IMR-90 (cell line): ENCODE data around the gene PIGN. TPM values are rescaled to one million over a fixed set of nuclear protein-coding genes. Genes with fewer than 3 reads are reported as not detected.

Experiments used
- ATAC-seq: fragments of 200-7000 bp; cut with Tn5 transposase; 2 replicates; pipeline ENCODE4 v1.9.1; 2020; ENCODE audit warnings: low read depth, mild to moderate bottlenecking, moderate library complexity
- BruUV-seq: library from RNA; stranded (reverse); fragments of 400-500 nt; replicated peaks from 2 replicates; lab custom pipeline; 2021; lab: Mats Ljungman, UMichigan
- CTCF ChIA-PET: fragments of 300-600 bp; formaldehyde crosslinking; extraction: SDS; loops from one replicate; lab custom pipeline; 2021; ENCODE audit warnings: antibody characterized with exemption; lab: Yijun Ruan, JAX
- POLR2A ChIA-PET: fragments of 300-600 bp; sonication (Branson Sonifier 250); formaldehyde crosslinking; loops from one replicate; lab custom pipeline; 2022; ENCODE audit warnings: antibody characterized with exemption; ENCODE audit not compliant: unreplicated experiment; lab: Charles Lee
- DNase-seq: peaks from one replicate; pipeline ENCODE4 v3.0.0; 2013
- H2AFZ ChIP-seq: replicated peaks from 2 replicates; pipeline ENCODE3; 2013; ENCODE audit warnings: low read length, mild to moderate bottlenecking; ENCODE audit not compliant: poor library complexity
- H2AK5ac ChIP-seq: 2 replicates; pipeline ENCODE4 v1.6.1; 2013; ENCODE audit warnings: low read depth, low read length, inconsistent platforms
- H2AK9ac ChIP-seq: replicated peaks from 2 replicates; pipeline ENCODE3; 2013; ENCODE audit warnings: mild to moderate bottlenecking, low read depth, low read length, moderate library complexity; ENCODE audit not compliant: poor library complexity
- H2BK120ac ChIP-seq: 2 replicates; pipeline ENCODE4 v1.6.1; 2013; ENCODE audit warnings: low read depth, low read length, inconsistent platforms
- H2BK15ac ChIP-seq: 3 replicates; pipeline ENCODE4 v1.6.1; 2013; ENCODE audit warnings: low read depth, low read length, inconsistent platforms
- H2BK20ac ChIP-seq: 2 replicates; pipeline ENCODE4 v1.6.1; 2013; ENCODE audit warnings: low read depth, mild to moderate bottlenecking, inconsistent platforms, low read length, moderate library complexity
- H2BK5ac ChIP-seq: 2 replicates; pipeline ENCODE4 v1.6.1; 2013; ENCODE audit warnings: mild to moderate bottlenecking, low read depth, low read length, inconsistent platforms; ENCODE audit not compliant: poor library complexity, severe bottlenecking
- H3K14ac ChIP-seq: replicated peaks from 2 replicates; pipeline ENCODE4 v1.6.1; 2013; ENCODE audit warnings: low read depth, low read length, inconsistent platforms
- H3K18ac ChIP-seq: 2 replicates; pipeline ENCODE4 v1.6.1; 2013; ENCODE audit warnings: low read depth, low read length, control low read depth
- H3K23ac ChIP-seq: 2 replicates; pipeline ENCODE4 v1.6.1; 2013; ENCODE audit warnings: low read depth, low read length, inconsistent platforms
- H3K27ac ChIP-seq: 2 replicates; pipeline ENCODE4 v1.5.1; 2013; ENCODE audit warnings: mild to moderate bottlenecking, control low read depth, low read length; ENCODE audit not compliant: insufficient read depth
- H3K27me3 ChIP-seq: 2 replicates; pipeline ENCODE4 v1.6.1; 2013; ENCODE audit warnings: low read length; ENCODE audit not compliant: control insufficient read depth, insufficient read depth
- H3K36me3 ChIP-seq: 2 replicates; pipeline ENCODE4 v1.6.1; 2013; ENCODE audit warnings: low read length, mixed read lengths; ENCODE audit not compliant: control insufficient read depth, insufficient read depth
- H3K4ac ChIP-seq: 2 replicates; pipeline ENCODE4 v1.6.1; 2013; ENCODE audit warnings: low read depth, low read length, inconsistent platforms
- H3K4me1 ChIP-seq: 2 replicates; pipeline ENCODE4 v1.6.1; 2013; ENCODE audit warnings: low read length, mixed read lengths; ENCODE audit not compliant: control insufficient read depth, insufficient read depth
- H3K4me2 ChIP-seq: 2 replicates; pipeline ENCODE4 v1.6.1; 2013; ENCODE audit warnings: low read depth, mild to moderate bottlenecking, control low read depth, low read length, moderate library complexity
- H3K4me3 ChIP-seq: 2 replicates; pipeline ENCODE4 v1.5.1; 2013; ENCODE audit warnings: low read depth, mild to moderate bottlenecking, control low read depth, low read length, moderate library complexity; ENCODE audit not compliant: insufficient read depth
- H3K56ac ChIP-seq: 2 replicates; pipeline ENCODE4 v1.6.1; 2013; ENCODE audit warnings: low read length, inconsistent platforms; ENCODE audit not compliant: insufficient read depth; ENCODE audit errors: extremely low read depth
- H3K79me1 ChIP-seq, 2 experiments: 2 replicates each; pipeline ENCODE4 v1.6.1; 2013; ENCODE audit warnings: low read length in 2 of 2, inconsistent platforms in 1 of 2, low read depth in 1 of 2
- H3K9ac ChIP-seq: 2 replicates; pipeline ENCODE4 v1.6.1; 2013; ENCODE audit warnings: low read depth, low read length, control low read depth
- H3K9me1 ChIP-seq: 2 replicates; pipeline ENCODE4 v1.6.1; 2013; ENCODE audit warnings: low read length, inconsistent platforms; ENCODE audit not compliant: insufficient read depth
- H3K9me3 ChIP-seq: 2 replicates; pipeline ENCODE4 v1.6.1; 2013; ENCODE audit warnings: low read length; ENCODE audit not compliant: control insufficient read depth, insufficient read depth
- H4K20me1 ChIP-seq: 2 replicates; pipeline ENCODE4 v1.6.1; 2013; ENCODE audit warnings: low read length, inconsistent platforms; ENCODE audit not compliant: insufficient read depth
- H4K5ac ChIP-seq: 2 replicates; pipeline ENCODE4 v1.6.1; 2013; ENCODE audit warnings: mild to moderate bottlenecking, low read depth, low read length, control low read depth
- H4K8ac ChIP-seq, 2 experiments: 2 replicates each; pipeline ENCODE4 v1.6.1; 2013; ENCODE audit warnings: low read depth in 2 of 2, low read length in 2 of 2, control low read depth in 1 of 2, inconsistent platforms in 1 of 2
- H4K91ac ChIP-seq: 2 replicates; pipeline ENCODE4 v1.6.1; 2013; ENCODE audit warnings: low read depth, low read length, inconsistent platforms; ENCODE audit not compliant: insufficient read depth
- ELK1 ChIP-seq: fragments of 150-350 bp; IDR thresholded peaks from 2 replicates; pipeline ENCODE4 v1.6.1; 2016; ENCODE audit warnings: low read depth, mild to moderate bottlenecking, low read length, moderate library complexity, borderline replicate concordance
- FOS ChIP-seq: fragments of 150-350 bp; IDR thresholded peaks from 2 replicates; pipeline ENCODE4 v1.6.1; 2016; ENCODE audit warnings: low read depth, low read length
- WGBS, 2 experiments: methylation state at CpG; one replicate each; pipeline versions ENCODE4 v1.1.5 to v1.1.7; 2013; ENCODE audit warnings: missing lambda C conversion rate in 2 of 2; ENCODE audit not compliant: insufficient read length in 1 of 2; ENCODE audit errors: extremely low coverage in 2 of 2; 5-methylcytosine and 5-hydroxymethylcytosine counted together
- dilution Hi-C: fragments of 300-500 bp; cut with HindIII; formaldehyde crosslinking; loops from one replicate; pipeline ENCODE4 v1.14.3; 2018; ENCODE audit warnings: low sequenced_read_pairs; ENCODE audit not compliant: unreplicated experiment
- in situ Hi-C: fragments of 300-500 bp; cut with MboI; formaldehyde crosslinking; loops from 3 replicates; pipeline ENCODE4 v1.14.3; 2019; ENCODE audit warnings: low sequenced_read_pairs, inconsistent platforms, mixed read lengths
- intact Hi-C: fragments of 100-400 bp; cut with micrococcal nuclease; formaldehyde crosslinking; loops from 2 replicates; pipeline ENCODE4 v1.10.0; 2022
- polyA plus RNA-seq, 3 experiments: library from polyadenylated mRNA; depleted of rRNA; stranded (reverse); fragments of >200 nt; gene quantifications; 2 replicates each; pipeline ENCODE4 v1.2.3, GENCODE V29; 2012; ENCODE audit warnings: low replicate concordance in 1 of 3
- total RNA-seq: library from RNA; depleted of rRNA; stranded (reverse); fragments of >200 nt; gene quantifications from 2 replicates; pipeline ENCODE4 v1.2.3, GENCODE V29; 2012

The PIGN gene
- total and polyA plus RNA-seq, 2 of the 4 experiments (the other 2 are of a cell fraction): 9.0 to 17.9 TPM

DNA sequence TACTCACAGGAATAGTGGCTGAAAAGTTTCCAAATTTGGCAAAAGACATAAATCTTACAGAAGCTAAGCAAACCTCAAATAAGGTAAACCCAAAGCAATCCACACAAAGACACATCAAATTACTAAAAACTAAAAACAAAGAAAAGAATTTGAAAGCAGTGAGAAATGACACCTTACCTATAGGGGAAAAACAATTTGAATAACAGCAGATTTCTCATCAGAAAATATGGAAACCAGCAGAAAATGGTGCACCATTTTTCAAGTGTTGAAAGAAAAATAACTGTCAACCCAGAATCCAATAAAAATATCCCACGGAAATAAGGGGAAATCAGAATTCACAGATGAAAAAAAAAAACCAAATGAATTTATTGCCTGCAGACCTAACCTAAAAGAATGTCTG lies 138.6 kb downstream of the PIGN start:
- no peak overlapping the region for H4K8ac ChIP-seq
- WGBS, 2 experiments: no CpG with 5 or more reads among the region's 1 CpG
- no TSS peak for BruUV-seq

More for the DNA sequence above, 138.6 kb downstream of the PIGN start:
- no peak overlapping the region for H2BK15ac ChIP-seq
- no peak overlapping the region for H2AFZ ChIP-seq
- in situ Hi-C loops (no loop called here), intact Hi-C loops (no loop called here), dilution Hi-C loops (no loop called here)
- H4K5ac ChIP-seq: no peak overlapping the region
- no peak overlapping the region for H3K18ac ChIP-seq
- peaks cover 3% of the 10 kb centered on the region; the same call in 1 of the 2 replicates for H3K9me1 ChIP-seq
- no peaks in the 10 kb centered on the region for H3K4me1 ChIP-seq
- CTCF ChIA-PET: no interaction called here
- no peak overlapping the region for H2AK9ac ChIP-seq
- no peaks in the 10 kb centered on the region for H3K79me1 ChIP-seq
- H3K9ac ChIP-seq: no peak overlapping the region
- H2BK120ac ChIP-seq: no peak overlapping the region
- no peak for DNase-seq
- ATAC-seq: no peak
- no peak overlapping the region for H4K91ac ChIP-seq
- no peak overlapping the region for H3K56ac ChIP-seq
- no peaks in the 10 kb centered on the region for H4K20me1 ChIP-seq
- H3K14ac ChIP-seq: no peak overlapping the region
- no peak overlapping the region for H3K27ac ChIP-seq
- no peak overlapping the region for H2AK5ac ChIP-seq
- peaks cover 8% of the 10 kb centered on the region for H3K9me3 ChIP-seq
- TF ChIP-seq ELK1 (no peak), FOS (no peak)
- H3K4me2 ChIP-seq: no peak overlapping the region
- H3K27me3 ChIP-seq: no peaks in the 10 kb centered on the region
- H2BK20ac ChIP-seq: no peak overlapping the region
- no peaks in the 10 kb centered on the region for H3K36me3 ChIP-seq
- no peak overlapping the region for H2BK5ac ChIP-seq
- H3K23ac ChIP-seq: no peak overlapping the region
- POLR2A ChIA-PET: no interaction called here
- no peak overlapping the region for H3K4ac ChIP-seq
- no peak overlapping the region for H3K4me3 ChIP-seq
